Measurements from ENCODE around the gene HNRNPA3. TPM values are rescaled to one million over a fixed set of nuclear protein-coding genes. Genes with fewer than 3 reads are reported as not detected.

The HNRNPA3 gene
- total and polyA plus RNA-seq, 10 of the 15 experiments (the other 5 are each of a cell fraction or from before 2014, with no cell fraction given), result 40.4 to 343 (median 206) TPM

GRCh38 chr2:177264693-177265587, 52.3 kb downstream of the HNRNPA3 start, which contains the start of gene NFE2L2 (continued):
- TF ChIP-seq, protein P1, sequence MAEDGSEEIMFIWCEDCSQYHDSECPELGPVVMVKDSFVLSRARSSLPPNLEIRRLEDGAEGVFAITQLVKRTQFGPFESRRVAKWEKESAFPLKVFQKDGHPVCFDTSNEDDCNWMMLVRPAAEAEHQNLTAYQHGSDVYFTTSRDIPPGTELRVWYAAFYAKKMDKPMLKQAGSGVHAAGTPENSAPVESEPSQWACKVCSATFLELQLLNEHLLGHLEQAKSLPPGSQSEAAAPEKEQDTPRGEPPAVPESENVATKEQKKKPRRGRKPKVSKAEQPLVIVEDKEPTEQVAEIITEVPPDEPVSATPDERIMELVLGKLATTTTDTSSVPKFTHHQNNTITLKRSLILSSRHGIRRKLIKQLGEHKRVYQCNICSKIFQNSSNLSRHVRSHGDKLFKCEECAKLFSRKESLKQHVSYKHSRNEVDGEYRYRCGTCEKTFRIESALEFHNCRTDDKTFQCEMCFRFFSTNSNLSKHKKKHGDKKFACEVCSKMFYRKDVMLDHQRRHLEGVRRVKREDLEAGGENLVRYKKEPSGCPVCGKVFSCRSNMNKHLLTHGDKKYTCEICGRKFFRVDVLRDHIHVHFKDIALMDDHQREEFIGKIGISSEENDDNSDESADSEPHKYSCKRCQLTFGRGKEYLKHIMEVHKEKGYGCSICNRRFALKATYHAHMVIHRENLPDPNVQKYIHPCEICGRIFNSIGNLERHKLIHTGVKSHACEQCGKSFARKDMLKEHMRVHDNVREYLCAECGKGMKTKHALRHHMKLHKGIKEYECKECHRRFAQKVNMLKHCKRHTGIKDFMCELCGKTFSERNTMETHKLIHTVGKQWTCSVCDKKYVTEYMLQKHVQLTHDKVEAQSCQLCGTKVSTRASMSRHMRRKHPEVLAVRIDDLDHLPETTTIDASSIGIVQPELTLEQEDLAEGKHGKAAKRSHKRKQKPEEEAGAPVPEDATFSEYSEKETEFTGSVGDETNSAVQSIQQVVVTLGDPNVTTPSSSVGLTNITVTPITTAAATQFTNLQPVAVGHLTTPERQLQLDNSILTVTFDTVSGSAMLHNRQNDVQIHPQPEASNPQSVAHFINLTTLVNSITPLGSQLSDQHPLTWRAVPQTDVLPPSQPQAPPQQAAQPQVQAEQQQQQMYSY (CRISPR knock-in tag; IDR thresholded peaks at IDR 0.05), result no peak
- TF ChIP-seq NFYA (IDR thresholded peaks at IDR 0.05; ENCODE audit: borderline replicate concordance, low read depth, low read length), result no peak
- TF ChIP-seq CHD2 (IDR thresholded peaks at IDR 0.05; ENCODE audit: borderline replicate concordance, low read depth, low read length), result peak; percentile 76
- TF ChIP-seq POU2F2 (IDR thresholded peaks at IDR 0.05; ENCODE audit: borderline replicate concordance, low read depth, low read length), result peak; percentile 24; the same call in 1 of the 3 replicates
- no peak for TF ChIP-seq ZBTB33 (IDR thresholded peaks at IDR 0.05)
- TF ChIP-seq RAD21 (IDR thresholded peaks at IDR 0.05; ENCODE audit: insufficient read depth, low read depth, low read length), result peak; percentile 40; the same call in 1 of the 2 replicates
- TF ChIP-seq GABPA (IDR thresholded peaks at IDR 0.05; ENCODE audit: low read depth), result no peak
- no peak; a peak in 1 of 4 replicates for TF ChIP-seq ETV6 (conservative IDR thresholded peaks at IDR 0.05 in 1 of 2, IDR thresholded peaks at IDR 0.05 in 1 of 2; ENCODE audit: borderline replicate concordance in 1 of 2, low read depth in 1 of 2)
- 0 out of 2 replicates have a peak, but pooled peaks have one; percentile 23 for TF ChIP-seq EED (IDR thresholded peaks at IDR 0.05; ENCODE audit: low read depth)
- TF ChIP-seq KDM1A (IDR thresholded peaks at IDR 0.05; ENCODE audit: borderline replicate concordance), result no peak
- peak; percentile 68 to 81; a peak in 2 of 4 replicates for TF ChIP-seq EP300 (IDR thresholded peaks at IDR 0.05; ENCODE audit: borderline replicate concordance in 1 of 2, control insufficient read depth in 1 of 2, low read depth in 2 of 2, low read length in 2 of 2)
- TF ChIP-seq, protein P2, sequence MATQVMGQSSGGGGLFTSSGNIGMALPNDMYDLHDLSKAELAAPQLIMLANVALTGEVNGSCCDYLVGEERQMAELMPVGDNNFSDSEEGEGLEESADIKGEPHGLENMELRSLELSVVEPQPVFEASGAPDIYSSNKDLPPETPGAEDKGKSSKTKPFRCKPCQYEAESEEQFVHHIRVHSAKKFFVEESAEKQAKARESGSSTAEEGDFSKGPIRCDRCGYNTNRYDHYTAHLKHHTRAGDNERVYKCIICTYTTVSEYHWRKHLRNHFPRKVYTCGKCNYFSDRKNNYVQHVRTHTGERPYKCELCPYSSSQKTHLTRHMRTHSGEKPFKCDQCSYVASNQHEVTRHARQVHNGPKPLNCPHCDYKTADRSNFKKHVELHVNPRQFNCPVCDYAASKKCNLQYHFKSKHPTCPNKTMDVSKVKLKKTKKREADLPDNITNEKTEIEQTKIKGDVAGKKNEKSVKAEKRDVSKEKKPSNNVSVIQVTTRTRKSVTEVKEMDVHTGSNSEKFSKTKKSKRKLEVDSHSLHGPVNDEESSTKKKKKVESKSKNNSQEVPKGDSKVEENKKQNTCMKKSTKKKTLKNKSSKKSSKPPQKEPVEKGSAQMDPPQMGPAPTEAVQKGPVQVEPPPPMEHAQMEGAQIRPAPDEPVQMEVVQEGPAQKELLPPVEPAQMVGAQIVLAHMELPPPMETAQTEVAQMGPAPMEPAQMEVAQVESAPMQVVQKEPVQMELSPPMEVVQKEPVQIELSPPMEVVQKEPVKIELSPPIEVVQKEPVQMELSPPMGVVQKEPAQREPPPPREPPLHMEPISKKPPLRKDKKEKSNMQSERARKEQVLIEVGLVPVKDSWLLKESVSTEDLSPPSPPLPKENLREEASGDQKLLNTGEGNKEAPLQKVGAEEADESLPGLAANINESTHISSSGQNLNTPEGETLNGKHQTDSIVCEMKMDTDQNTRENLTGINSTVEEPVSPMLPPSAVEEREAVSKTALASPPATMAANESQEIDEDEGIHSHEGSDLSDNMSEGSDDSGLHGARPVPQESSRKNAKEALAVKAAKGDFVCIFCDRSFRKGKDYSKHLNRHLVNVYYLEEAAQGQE (IDR thresholded peaks at IDR 0.05; ENCODE audit: low read depth, low read length), result peak; percentile 37; the same call in 1 of the 2 replicates
- TF ChIP-seq SP1 (IDR thresholded peaks at IDR 0.05; ENCODE audit: low read depth, low read length), result peak; percentile 44
